Uterus (tissue), 4 donors: ENCODE results near the gene RNASEH2B. TPM values are rescaled to one million over a fixed set of nuclear protein-coding genes. Genes with fewer than 3 reads are reported as not detected.
A peak's percentile ranks its signal among the peaks of the same experiment; 100 is the strongest.

ENCODE experiments used
- DNase-seq, 2 donors: peaks; one replicate each; pipeline ENCODE4 v3.0.0-alpha.2; 2019 to 2020
- H3K27ac ChIP-seq, 2 donors: fragments of 200-600 bp; sonication (generic); 1 replicate in 1 of 2; 2 replicates in 1 of 2; pipeline ENCODE4 v1.5.1; 2016 to 2018
- H3K27me3 ChIP-seq, 2 donors: fragments of 200-600 bp; sonication (generic); one replicate each; pipeline ENCODE4 v1.5.1; 2018 to 2019; ENCODE audit warnings: control low read depth in 1 of 2
- H3K36me3 ChIP-seq, 2 donors: fragments of 200-600 bp; sonication (generic); one replicate each; pipeline ENCODE4 v1.5.1; 2019; ENCODE audit warnings: control low read depth in 1 of 2
- H3K4me1 ChIP-seq, 2 donors: fragments of 200-600 bp; sonication (generic); one replicate each; pipeline ENCODE4 v1.5.1; 2018 to 2019; ENCODE audit warnings: control low read depth in 1 of 2
- H3K4me3 ChIP-seq, 2 donors: fragments of 200-600 bp; sonication (generic); 1 replicate in 1 of 2; 2 replicates in 1 of 2; pipeline ENCODE4 v1.5.1; 2018 to 2019; ENCODE audit warnings: mild to moderate bottlenecking in 1 of 2
- H3K9me3 ChIP-seq, 2 donors: fragments of 200-600 bp; sonication (generic); one replicate each; pipeline ENCODE4 v1.5.1; 2019; ENCODE audit warnings: control low read depth in 1 of 2
- CTCF ChIP-seq, 4 experiments: fragments of 200-600 bp in 2 of 4; fragments of 450-650 bp in 2 of 4; sonication (generic) in 2 of 4; IDR thresholded peaks; one replicate each; pipeline ENCODE4 v1.5.1; 2016 to 2019; ENCODE audit warnings: antibody characterized with exemption in 4 of 4, mild to moderate bottlenecking in 2 of 4, moderate library complexity in 1 of 4
- POLR2A ChIP-seq, 2 donors: fragments of 450-650 bp; IDR thresholded peaks; one replicate each; pipeline ENCODE4 v1.6.1; 2016; ENCODE audit warnings: antibody characterized with exemption in 2 of 2, mild to moderate bottlenecking in 1 of 2, moderate library complexity in 1 of 2
- intact Hi-C: fragments of 100-400 bp; cut with DNase I; formaldehyde crosslinking; loops from one replicate; pipeline ENCODE4 v1.15.1; 2023; ENCODE audit warnings: low total_unique reads
- total RNA-seq, 4 donors: library from RNA; depleted of rRNA in 3 of 4; stranded (reverse); fragments of >200 nt in 3 of 4; gene quantifications; one replicate each; pipeline versions ENCODE4 v1.1.0 to v1.2.4, GENCODE V29; 2014 to 2023
- donor health status: DM: yes; HTN: yes; CAD: no.

Gene RNASEH2B
- total RNA-seq, 4 donors from 2014 or later: 101 to 183 (median 155) TPM

- Histone ChIP-seq H3K4me1 (no peaks in the 10 kb centered on the region), H3K4me3 (no peak overlapping the region)
- intact Hi-C loops: no loop called here
These were observed 22.4 kb upstream of the RNASEH2B start for GRCh38 chr13:50887151-50887550.

DNA sequence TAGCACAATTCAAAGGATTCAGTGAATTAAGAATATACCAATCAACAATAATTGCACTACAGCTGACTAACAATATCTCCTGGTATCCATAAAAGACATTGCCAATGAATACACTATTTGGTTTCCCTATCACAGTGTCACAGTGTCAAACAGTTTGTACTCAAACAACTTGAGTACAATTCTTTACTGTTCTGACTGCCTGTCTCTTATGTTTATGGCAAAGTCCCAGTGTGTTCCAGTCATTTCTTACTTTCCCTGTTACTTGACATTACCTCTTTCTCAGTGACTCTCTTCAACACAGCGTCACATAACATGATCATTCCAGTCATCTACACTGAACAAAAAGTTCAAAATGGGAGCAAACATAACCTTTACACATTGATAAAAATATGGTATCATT, 21.2 kb upstream of the RNASEH2B start:
- intact Hi-C loops: no loop called here

More at GRCh38 chr13:50887151-50887550, 22.4 kb upstream of the RNASEH2B start:
- H3K36me3 ChIP-seq: no peaks in the 10 kb centered on the region
- no peaks in the 10 kb centered on the region for H3K27me3 ChIP-seq
- no peaks in the 10 kb centered on the region for H3K9me3 ChIP-seq
- H3K27ac ChIP-seq: no peak overlapping the region
- no peak for DNase-seq
- no peak for TF ChIP-seq CTCF (IDR thresholded peaks at IDR 0.05)
- no peak for TF ChIP-seq POLR2A (IDR thresholded peaks at IDR 0.05)

DNA sequence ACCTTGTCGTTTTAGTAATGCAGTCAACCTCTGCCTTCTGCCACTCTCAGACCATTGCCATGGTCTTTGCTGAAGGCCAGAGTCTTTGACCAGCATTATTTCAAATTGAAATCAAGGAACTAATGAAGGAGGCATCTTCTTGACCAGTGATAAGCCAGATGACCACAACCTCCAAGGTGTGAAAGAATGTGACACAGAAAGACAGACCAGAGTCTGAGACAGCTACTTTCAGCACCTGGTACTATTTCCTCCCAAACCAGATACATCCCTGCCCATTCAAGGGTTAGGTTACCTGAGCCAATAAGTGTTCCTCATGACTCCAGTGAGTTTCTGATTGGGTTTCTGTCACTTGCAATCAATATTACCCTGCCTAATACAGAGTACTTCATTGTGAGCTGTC, 20.3 kb upstream of the RNASEH2B start:
- TF ChIP-seq CTCF (IDR thresholded peaks at IDR 0.05) (no peak), POLR2A (IDR thresholded peaks at IDR 0.05) (no peak)
- H3K27ac ChIP-seq: no peak overlapping the region
- H3K27me3 ChIP-seq: no peaks in the 10 kb centered on the region
- intact Hi-C loops: no loop called here
- DNase-seq: no peak
- H3K4me1 ChIP-seq: no peaks in the 10 kb centered on the region
- no peaks in the 10 kb centered on the region for H3K36me3 ChIP-seq
- H3K4me3 ChIP-seq: no peak overlapping the region
- H3K9me3 ChIP-seq: no peaks in the 10 kb centered on the region

More for the DNA sequence above, 21.2 kb upstream of the RNASEH2B start:
- no peaks in the 10 kb centered on the region for H3K27me3 ChIP-seq
- no peak overlapping the region for H3K4me3 ChIP-seq
- no peaks in the 10 kb centered on the region for H3K9me3 ChIP-seq
- TF ChIP-seq POLR2A (IDR thresholded peaks at IDR 0.05): no peak
- TF ChIP-seq CTCF (IDR thresholded peaks at IDR 0.05): no peak
- no peaks in the 10 kb centered on the region for H3K4me1 ChIP-seq
- no peak overlapping the region for H3K27ac ChIP-seq
- no peak for DNase-seq
- H3K36me3 ChIP-seq: no peaks in the 10 kb centered on the region

GRCh38 chr13:50891206-50891605, 18.4 kb upstream of the RNASEH2B start:
- H3K9me3 ChIP-seq: no peaks in the 10 kb centered on the region
- no peak for DNase-seq
- H3K27ac ChIP-seq: no peak overlapping the region
- no peak overlapping the region for H3K4me3 ChIP-seq
- H3K4me1 ChIP-seq: no peaks in the 10 kb centered on the region
- H3K27me3 ChIP-seq: no peaks in the 10 kb centered on the region
- intact Hi-C loops: no loop called here
- H3K36me3 ChIP-seq: no peaks in the 10 kb centered on the region
- no peak for TF ChIP-seq CTCF (IDR thresholded peaks at IDR 0.05)
- TF ChIP-seq POLR2A (IDR thresholded peaks at IDR 0.05): no peak

GRCh38 chr13:50892210-50892944, 17.2 kb upstream of the RNASEH2B start:
- H3K36me3 ChIP-seq: no peaks in the 10 kb centered on the region
- TF ChIP-seq POLR2A (IDR thresholded peaks at IDR 0.05): no peak
- TF ChIP-seq CTCF (IDR thresholded peaks at IDR 0.05): no peak
- no peaks in the 10 kb centered on the region for H3K9me3 ChIP-seq
- no peaks in the 10 kb centered on the region for H3K27me3 ChIP-seq
- no peak for DNase-seq
- intact Hi-C loops: no loop called here
- no peak overlapping the region for H3K4me3 ChIP-seq
- peak overlapping the region; percentile 20 to 74 for H3K27ac ChIP-seq
- H3K4me1 ChIP-seq: no peaks in the 10 kb centered on the region
